ENCODE measurements around the gene CFP. TPM values are rescaled to one million over a fixed set of nuclear protein-coding genes. Genes with fewer than 3 reads are reported as not detected.
"Not testable (repeated sequence)": the region's sequence is repeated elsewhere in the genome, so short reads cannot be mapped to it uniquely, and the experiment has no call there.

Gene CFP
- 1.2 TPM for polyA plus RNA-seq (ENCODE audit: insufficient read length)

DNA sequence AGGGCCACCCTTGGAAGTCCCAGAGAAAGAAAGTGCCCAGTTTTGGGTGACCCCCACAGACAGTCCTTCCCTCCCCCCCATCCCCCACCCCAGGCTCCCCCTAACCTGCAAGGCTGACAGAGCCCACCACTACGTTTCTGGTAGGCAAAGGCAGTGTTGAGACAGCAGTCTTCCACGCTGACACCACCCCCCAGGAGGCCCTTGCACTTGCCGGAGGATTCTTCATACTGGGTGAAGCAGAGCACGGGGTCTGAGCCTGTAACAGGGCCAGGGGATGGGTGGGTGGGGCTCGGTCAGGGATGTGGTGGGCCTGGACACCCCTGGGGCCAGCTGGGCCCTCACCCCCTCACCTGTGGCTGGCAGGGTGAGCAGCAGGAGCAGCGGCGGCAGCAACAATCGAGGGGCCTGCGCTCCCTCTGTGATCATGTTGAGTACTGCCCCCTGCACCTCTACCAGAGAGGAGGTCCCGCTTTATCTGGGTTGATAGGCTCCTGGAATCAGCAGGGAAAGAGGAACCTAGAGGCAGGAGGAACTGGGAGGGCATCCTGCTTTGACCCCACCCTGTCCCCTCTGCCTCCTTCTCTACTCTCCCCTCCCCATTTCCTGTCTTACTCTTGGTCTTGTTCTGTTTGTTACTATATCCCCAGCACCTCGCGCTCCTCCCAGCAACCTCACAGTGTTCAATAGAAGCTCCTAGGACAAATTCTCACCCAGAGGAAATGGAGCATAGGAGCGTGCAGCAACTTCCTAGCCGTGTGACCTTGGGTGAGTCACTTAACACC, at the start of gene CFP:
Gene CFP, minus strand, starts transcription at position 512 of the 782 bp plus-strand sequence. Its CDS starts 86 bp downstream, at position 426.
- DNase-seq = no peak

DNA sequence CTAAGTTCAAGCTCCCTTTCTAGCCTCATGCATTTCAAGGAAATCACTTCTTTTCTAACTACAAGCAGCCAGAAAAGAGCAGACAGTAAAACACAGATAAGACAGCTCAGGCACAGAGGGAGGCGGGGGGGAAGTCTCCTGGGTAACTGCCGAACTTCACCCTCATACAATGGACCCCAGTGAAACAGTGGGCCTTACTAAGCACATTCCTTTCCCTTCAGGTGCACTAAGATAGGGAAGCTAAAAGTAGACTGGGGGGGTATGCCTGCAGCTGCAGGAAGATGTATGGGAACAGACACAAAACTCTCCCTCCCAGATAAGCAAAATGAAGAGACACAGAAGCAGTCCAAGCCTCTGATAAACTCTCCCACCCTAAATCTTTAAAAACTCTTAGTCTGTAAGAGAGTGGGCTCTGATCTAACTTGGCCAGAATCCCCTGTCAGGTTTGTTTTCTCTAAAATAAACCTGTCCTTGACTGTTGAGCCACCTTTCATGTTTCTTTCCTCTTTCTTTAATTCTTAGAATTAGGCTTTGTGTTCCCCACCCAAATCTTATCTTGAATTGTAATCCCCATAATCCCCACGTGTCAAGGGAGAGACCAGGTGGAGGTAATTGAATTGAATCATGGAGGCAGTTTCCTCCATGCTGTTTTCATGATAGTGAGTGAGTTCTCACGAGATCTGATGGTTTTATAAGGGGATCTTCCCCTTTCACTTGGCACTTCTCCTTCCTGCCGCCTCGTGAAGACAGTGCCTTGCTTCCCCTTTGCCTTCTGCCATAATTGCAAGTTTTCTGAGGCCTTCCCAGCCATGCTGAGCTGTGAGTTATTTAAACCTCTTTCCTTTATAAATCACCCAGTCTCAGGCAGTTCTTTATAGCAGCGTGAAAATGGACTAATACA, 46.5 kb upstream of the CFP start:
- not testable (repeated sequence) for DNase-seq

DNA sequence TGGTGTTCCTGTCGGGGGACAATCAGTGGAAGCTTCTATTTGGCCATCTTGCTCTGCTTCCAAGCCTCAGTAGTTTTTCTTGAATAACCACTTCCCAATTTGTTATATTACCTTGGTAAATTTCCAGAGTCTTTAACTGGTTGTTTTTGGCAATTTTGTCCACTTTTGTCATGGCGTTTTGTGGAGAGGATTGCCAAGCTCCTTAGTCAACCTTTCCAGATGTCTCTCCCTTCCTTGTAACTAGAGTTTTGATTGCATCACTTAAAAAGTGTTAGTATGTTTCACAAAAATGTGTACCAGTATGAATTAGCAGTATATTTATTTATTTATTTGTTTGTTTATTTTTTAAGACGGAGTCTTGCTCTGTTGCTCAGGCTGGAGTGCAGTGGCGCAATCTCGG, 45.0 kb upstream of the CFP start:
- DNase-seq = no peak

DNA sequence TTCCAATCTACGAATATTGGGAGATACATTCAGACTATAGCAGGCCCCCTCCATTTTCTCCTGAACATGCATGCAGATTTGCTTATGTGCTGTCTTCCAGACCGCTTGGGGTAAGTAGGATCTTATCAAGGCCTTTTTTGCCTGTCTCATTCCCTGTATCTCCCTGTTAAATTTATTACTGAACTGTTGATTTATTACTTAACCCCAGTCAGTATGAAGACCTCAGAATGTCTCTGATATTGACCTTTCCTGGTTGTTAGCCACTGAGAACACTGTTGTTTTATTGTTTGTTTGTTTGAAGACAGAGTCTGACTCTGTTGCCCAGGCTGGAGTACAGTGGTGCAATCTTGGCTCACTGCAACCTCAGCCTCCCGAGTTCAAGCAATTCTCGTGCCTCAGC, 36.1 kb upstream of the CFP start:
- not testable (repeated sequence) for DNase-seq

DNA sequence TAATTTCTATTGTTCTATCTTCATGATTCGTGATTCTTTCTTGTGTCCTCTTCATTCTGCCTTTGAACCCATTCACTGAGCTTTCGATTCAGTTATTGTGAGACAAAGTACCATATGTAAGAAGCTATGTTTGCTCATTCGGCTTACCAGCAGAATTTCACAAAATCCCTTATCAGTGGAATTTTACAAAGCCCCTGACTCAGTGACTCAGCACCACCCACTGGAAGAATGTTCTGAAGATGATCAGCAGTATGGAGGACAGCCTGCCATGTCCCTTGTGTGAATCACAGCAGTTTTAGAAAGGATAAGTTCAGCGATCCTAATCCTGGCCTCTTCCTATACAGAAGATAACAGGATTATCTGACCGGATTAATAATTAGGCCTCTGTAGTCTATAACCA, 35.0 kb upstream of the CFP start:
- no peak for DNase-seq

DNA sequence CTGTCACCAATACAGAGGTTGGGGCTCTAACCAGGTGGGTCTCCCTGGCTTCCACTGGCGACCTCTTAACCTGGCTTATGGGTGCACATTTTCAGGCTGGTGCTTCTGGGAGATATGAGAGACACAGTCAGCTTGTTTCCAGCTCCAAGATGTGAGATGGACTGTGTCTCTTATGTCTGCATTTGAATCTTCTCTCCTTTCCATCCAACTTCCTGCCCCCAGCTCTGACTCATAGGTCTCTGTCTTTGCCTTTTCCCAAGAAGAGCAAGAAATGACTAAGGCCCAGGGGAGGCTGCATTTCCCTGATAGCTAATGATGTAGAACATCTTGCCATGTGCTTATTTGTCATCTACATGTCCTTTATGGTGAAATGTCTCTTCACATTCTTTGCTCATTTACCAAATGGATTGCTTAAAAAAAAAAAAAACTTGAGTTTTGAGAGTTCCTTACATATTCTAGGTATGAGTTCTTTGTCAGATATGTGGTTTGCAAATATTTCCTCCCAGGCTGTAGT, 32.5 kb upstream of the CFP start:
- no peak for DNase-seq

DNA sequence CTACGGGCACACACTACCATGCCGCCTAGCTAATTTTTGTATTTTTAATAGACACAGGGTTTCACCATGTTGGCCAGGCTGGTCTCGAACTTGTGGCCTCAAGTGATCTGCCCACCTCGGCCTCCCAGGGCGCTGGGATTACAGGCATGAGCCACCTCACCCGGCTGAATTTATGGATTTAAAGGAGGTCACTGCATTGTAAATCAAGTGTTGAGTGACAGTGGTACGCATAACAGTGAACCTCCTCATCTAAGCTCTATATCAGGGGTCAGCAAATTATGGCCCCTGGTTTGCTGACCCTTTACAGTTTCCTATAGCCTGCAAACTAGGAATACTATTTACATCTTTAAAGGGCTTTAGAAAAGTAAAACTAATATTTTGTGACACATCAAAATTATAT, 31.8 kb upstream of the CFP start:
- DNase-seq = no peak

DNA sequence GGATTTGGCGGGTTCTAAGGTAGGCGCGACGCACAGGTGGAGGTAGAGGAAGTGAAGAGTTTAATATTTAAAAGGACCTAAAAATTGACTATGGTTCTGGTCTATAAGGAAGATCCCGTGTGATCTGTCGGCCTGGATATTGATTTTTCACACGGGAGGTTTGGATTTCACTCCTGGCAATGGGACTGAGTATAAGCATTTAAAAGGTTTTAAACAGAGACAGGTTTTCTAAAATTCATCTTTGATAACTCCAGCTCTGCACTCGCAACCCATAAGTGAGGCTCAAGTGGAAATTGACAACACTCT, 29.6 kb upstream of the CFP start:
- no peak for DNase-seq

DNA sequence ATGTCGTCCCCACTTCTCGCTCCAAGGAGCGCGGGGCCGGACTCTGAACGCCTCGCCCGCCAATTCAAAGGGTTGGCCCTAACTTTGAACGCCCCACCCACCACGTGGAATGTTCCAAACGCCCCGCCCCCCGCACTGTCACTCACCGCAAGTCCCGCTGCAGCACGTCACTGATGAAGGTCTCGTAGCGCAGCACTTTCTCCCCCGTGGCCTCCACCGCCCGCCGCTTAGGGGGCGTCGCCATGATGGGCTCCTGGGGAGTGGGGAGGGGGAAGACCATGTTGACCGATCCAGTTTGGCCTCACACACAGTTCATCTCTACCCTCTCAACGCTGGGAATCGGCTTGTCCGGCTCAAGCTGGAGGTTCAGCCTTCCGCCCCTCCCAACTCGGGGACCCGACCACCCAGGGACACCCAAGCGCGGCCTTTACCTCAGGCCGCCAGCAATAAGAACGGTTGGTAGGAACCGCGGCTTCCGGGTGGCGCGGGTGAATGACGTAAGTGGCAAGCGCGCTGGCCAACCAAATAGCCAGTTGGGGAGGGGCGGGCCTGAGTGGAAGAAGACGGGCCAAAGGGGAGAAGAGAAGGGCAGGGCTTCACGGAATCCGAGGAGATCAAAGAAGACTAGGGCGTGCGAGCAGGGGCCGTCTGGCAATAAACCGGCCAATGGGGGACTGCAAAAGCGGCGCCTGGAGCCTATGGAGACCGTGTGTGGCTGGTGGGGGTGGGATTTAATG, 29.1 kb upstream of the CFP start, which contains the start of gene UXT:
Gene UXT, minus strand, starts transcription at position 497 of the 737 bp plus-strand sequence. Its CDS starts 253 bp downstream, at position 244.
- DNase-seq = peak; percentile 88

DNA sequence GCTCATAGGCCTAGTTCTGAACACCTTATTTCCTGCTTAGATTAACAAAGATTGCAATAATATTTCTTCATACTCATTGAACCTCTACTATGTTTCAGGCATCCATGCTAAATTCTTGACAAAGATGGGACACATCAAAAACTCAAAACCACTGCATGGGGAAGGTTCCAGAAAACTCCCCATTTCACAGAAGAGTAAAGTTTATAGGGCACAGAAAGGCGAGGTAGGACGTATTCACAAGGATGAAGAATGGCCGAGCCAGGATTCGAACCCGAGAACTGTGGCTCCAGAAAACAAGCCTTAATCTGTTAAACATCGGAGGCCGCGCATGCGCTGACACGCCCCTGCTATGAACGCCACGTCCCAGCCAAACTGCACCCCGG, 28.6 kb upstream of the CFP start:
- DNase-seq = no peak

DNA sequence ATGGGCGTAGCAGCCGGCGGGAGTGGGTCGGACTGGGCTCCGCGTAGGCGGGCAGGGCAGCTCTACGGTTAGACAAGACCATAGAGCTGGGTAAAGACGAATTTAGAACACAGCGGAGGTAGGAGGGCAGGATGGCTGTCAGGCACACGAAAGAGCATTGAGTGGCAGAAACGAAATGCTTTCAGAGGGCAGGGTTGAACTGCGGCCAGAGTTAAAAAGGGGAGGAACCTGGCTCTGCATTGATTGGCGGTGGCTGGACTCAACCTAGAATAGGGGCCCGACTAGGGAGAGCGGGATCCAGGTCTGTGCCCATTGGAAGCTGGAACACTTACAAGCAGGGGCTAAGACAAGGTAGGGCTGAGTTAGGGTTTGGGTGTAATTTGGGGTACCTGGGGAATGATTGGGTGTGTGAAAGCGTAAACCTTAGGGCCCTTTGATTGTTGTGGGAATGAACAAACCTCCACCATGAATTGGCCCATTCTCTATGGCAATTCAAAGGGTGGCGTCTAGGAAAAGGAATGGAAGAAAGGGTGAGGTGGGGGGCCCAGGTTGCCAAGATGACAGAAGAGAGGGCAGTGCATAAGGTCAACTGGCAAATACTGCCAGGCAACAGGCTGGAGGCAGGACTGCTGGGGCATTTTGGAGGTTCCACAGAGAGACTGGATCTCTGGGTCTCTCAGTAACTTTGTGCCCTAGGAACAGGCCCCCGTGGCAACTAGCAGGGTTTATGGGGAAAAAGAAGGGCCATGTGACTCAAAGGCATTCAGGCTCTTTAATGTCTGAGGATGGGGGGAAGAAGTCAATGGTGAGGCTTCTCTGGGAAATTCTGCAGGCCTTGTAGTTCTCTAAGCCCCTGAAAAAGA, 21.5 kb upstream of the CFP start:
- DNase-seq = no peak

DNA sequence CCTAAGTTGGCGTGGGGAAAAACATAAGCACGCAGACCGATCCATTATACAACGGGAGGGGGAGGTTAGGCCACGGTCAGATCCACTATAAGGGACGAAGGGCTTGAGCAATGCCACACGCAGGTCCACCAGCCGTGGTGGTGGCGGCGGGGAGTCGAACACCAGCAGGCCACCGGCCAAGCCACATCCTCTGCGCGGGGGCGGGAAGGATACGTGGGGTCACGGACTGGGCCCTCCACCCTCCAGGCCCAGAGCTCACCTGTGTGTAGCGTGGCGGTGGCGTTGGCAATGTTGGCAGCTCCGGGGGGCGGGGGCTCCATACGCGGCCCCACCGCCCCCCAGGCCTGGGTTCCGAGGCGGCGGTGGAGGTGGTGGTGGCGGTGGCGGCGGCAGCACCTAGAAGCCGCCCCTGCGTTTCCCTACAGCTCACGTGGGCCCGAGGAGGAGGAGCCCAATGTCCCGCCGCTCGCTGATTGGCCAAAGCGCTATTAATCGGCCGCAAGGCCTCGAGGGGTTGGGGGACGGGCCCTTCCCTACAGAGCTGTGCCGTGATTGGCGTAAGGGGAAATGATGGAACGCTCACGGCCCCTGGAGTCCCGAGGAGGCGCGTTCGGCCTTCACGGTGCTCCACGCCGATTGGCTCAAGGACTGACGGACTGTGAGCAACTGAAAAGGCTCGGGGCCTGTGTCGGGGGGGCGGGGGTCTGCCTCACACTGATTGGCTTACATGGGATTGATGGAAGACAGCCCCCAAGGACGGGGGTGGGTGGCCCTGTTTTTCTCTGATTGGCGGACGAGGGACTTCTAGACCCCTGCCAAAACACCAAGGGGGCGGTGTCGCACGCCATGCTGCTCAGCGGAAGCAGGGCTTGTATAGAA, 20.7 kb upstream of the CFP start, which contains the start of gene ELK1:
Gene ELK1, minus strand, starts transcription at position 400 of the 879 bp plus-strand sequence. CDS start 9,122 bp downstream, outside the sequence.
- DNase-seq = peak; percentile 94

DNA sequence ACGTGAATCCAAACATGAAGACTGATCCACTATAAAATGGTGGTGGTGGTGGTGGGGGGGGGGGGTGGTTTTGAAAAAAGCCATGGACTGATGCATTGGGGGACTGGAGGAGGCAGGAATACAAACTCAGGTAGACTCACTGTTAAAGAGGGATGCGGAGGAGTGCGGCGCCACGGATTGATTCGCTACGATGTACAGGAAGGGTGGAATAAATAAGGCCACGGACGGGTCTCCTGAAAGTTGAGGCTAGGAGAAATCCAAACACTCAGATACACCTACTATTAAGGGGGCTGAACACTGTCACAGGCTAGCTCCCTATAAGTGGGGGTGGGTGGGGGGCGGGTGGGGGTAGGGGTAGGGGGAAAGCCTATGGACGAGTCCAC, 20.0 kb upstream of the CFP start:
- DNase-seq = no peak

DNA sequence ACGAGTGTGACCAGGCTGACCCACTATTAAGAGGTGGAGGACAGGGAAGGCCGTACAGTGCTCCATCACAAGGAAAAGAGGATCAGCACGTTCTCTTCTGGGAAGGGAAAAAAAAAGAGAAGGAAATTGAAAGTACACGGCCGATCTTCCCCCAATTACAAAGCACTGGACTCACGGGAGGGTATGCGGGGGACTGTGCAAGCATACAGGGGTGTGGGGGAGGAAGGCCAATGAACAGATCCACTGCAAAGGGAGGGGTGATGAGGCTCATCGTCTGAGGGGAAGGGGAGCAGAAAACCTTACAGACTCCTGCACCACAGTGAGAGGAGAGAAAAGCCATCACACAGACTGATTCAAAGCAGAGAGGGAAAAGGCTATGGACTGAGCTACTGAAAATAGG, 19.5 kb upstream of the CFP start:
- DNase-seq = no peak

DNA sequence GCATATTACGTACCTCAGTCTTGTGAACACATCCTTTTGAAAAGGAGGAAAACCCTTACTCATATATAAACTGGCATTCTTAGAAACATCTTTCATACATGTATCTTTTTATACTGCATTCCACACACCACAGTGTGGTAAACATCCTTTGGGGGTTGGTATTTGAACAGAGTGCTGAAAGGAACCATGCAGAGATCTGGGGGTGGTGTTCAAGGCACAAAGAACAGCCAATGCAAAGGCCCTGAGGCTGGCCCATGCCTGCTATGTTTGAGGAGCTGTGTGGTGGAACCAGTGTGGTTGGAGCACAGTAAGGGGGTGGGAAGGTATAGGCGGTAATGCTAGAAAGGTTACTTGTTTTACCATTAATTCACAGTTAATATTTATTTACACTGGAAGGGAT, 18.6 kb upstream of the CFP start:
- no peak for DNase-seq

DNA sequence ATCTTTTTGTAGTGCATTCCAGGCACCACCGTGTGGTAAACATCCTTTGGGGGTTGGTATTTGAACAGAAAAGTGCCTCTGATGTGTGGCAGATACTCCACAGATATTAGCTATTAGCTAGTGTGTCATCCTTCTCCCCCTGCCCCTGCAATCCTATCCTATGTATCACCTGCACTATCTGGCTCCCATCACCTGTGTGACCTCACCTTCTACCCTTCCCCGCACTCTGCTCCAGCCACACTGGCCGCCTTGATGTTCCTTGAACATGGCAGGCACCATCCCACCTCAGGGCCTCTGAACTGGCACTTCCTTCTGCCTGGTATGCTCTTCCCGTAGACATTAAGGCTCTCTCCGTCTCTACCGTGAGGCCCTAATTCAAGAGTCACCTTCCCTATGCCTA, 16.9 kb upstream of the CFP start:
- DNase-seq = no peak

DNA sequence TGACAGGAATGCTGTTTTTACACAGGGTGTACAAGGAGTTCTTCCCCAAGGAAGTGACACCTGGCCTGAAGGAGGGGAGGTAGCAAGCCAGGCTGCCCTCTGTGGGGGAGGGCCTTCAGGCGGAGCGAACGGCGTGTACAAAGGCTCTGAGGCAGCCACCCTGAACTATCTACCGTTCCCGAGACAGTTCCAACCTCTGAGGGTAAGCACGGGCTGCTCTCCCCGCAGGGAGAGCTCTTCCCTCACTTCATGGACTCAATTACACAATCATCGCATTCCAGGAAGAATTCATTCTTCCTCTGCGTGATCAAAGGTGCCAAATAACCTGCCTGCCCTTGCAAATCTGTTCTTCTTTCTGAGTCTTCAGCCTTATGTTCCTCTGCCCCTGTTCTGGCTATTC, 15.8 kb upstream of the CFP start:
- no peak for DNase-seq

DNA sequence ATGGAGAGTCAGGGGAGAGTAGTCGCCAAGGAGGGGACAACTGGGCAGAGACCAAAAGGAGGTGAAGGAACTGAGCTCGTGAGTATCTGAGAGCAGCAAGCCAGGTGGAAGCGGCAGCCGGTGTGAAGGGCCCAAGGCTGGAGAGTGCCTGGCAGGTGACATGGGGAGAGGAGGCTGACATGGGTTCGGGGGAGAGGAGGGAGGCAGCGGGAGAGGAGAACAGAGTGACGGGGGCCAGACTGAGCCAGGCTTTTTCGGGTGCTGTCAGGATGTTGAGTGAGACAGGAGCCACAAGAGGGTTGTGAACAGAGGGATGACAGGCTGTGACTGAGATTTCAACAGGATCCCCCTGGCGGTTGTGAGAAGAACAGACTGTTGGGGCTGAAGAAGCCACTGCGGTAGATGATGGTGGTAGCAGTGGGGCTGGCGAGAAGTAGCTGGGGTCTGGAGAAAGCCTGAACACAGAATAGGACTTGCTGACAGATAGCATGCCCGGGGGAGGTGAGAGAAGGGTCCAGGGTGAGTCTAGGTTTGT, 14.9 kb upstream of the CFP start:
- DNase-seq = no peak

DNA sequence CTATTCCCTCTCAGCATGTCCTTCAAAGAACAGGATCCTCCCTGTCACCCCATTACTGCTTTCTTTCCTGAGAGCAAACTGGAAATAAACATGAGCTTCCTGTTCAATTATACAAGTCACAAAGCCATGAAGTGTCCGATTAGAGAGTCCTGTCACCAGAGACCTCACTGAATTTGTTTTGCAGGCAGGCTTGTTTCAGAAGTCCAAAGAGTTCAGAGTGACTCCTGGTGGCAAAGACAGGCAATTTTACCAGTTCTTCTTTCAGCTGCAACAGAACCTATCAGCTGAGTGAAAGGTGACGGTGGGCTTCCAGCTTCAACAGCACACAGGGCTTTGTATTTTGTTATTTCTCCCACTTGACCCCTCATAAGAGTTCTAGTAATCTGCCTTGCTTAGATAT, 14.2 kb upstream of the CFP start:
- DNase-seq = no peak

DNA sequence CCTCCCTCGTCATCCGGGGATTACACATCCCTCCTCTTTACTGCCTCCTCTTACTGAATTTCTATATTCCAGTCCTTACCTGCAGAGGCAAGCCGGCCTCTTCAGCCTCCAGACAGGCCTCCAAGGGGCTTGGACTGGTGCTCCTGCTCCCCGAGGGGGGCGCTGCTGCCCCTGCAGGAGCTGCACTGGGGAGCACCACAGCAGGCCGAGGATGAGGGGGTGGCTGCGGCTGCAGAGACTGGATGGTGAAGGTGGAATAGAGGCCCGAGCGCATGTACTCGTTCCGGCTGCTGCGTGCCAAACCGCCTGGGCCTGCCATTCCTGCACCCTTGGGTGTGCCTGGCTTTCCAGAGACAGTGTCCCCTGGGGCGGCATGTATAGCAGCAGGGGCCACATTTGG, 9.1 kb upstream of the CFP start:
- no peak for DNase-seq
